ENCODE measurements around the gene SBNO2.

Gene SBNO2

GRCh38 chr19:1162404-1163282 is 11.4 kb downstream of the SBNO2 start:
- no peak for TF ChIP-seq TCF4 (CRISPR knock-in tag; IDR thresholded peaks at IDR 0.05; ENCODE audit: borderline replicate concordance)
- no peak for TF ChIP-seq GLIS3 (CRISPR knock-in tag; IDR thresholded peaks at IDR 0.05)
- TF ChIP-seq BACH2 (CRISPR knock-in tag; IDR thresholded peaks at IDR 0.05; ENCODE audit: borderline replicate concordance) = no peak
- TF ChIP-seq ARNTL (CRISPR knock-in tag; IDR thresholded peaks at IDR 0.05; ENCODE audit: borderline replicate concordance, low read depth) = no peak
- TF ChIP-seq ZNF70 (CRISPR knock-in tag; IDR thresholded peaks at IDR 0.05) = no peak
- TF ChIP-seq PATZ1 (CRISPR knock-in tag; IDR thresholded peaks at IDR 0.05; ENCODE audit: borderline replicate concordance) = no peak
- no peak for TF ChIP-seq POU6F1 (CRISPR knock-in tag; IDR thresholded peaks at IDR 0.05; ENCODE audit: borderline replicate concordance, low read depth)
- ATAC-seq = no peak

- ATAC-seq = no peak
- TF ChIP-seq PATZ1 (CRISPR knock-in tag; IDR thresholded peaks at IDR 0.05; ENCODE audit: borderline replicate concordance) = no peak
- no peak for TF ChIP-seq CSDC2 (CRISPR knock-in tag; IDR thresholded peaks at IDR 0.05)
Measured at GRCh38 chr19:1161716-1162115, 12.4 kb downstream of the SBNO2 start.

GRCh38 chr19:1159864-1160595 is 14.0 kb downstream of the SBNO2 start:
- ATAC-seq = no peak
- TF ChIP-seq OSR1 (CRISPR knock-in tag; IDR thresholded peaks at IDR 0.05) = no peak
- no peak for TF ChIP-seq ZFP30 (CRISPR knock-in tag; IDR thresholded peaks at IDR 0.05)
- TF ChIP-seq RARB (CRISPR knock-in tag; IDR thresholded peaks at IDR 0.05) = no peak
- no peak for TF ChIP-seq CREB5 (CRISPR knock-in tag; IDR thresholded peaks at IDR 0.05; ENCODE audit: low read depth)
- no peak for TF ChIP-seq PATZ1 (CRISPR knock-in tag; IDR thresholded peaks at IDR 0.05; ENCODE audit: borderline replicate concordance)
- TF ChIP-seq ARNTL (CRISPR knock-in tag; IDR thresholded peaks at IDR 0.05; ENCODE audit: borderline replicate concordance, low read depth) = no peak
- no peak for TF ChIP-seq BACH2 (CRISPR knock-in tag; IDR thresholded peaks at IDR 0.05; ENCODE audit: borderline replicate concordance)
- TF ChIP-seq ESRRG (CRISPR knock-in tag; IDR thresholded peaks at IDR 0.05) = no peak
- no peak for TF ChIP-seq SNAI2 (CRISPR knock-in tag; IDR thresholded peaks at IDR 0.05)
- TF ChIP-seq POU6F1 (CRISPR knock-in tag; IDR thresholded peaks at IDR 0.05; ENCODE audit: borderline replicate concordance, low read depth) = no peak
- TF ChIP-seq ZC3H10 (CRISPR knock-in tag; IDR thresholded peaks at IDR 0.05) = no peak
- TF ChIP-seq ZFP3 (CRISPR knock-in tag; IDR thresholded peaks at IDR 0.05) = no peak
- no peak for TF ChIP-seq CSRNP3 (CRISPR knock-in tag; IDR thresholded peaks at IDR 0.05)
- no peak for TF ChIP-seq PPARA (CRISPR knock-in tag; IDR thresholded peaks at IDR 0.05; ENCODE audit: borderline replicate concordance)
- no peak for TF ChIP-seq GLIS3 (CRISPR knock-in tag; IDR thresholded peaks at IDR 0.05)
- no peak for TF ChIP-seq ISL1 (CRISPR knock-in tag; IDR thresholded peaks at IDR 0.05)
- TF ChIP-seq TSHZ2 (CRISPR knock-in tag; IDR thresholded peaks at IDR 0.05) = no peak
- TF ChIP-seq TCF4 (CRISPR knock-in tag; IDR thresholded peaks at IDR 0.05; ENCODE audit: borderline replicate concordance) = no peak
- TF ChIP-seq CSDC2 (CRISPR knock-in tag; IDR thresholded peaks at IDR 0.05) = no peak
